Effector memory CD8-positive, alpha-beta T cell (primary cell): ENCODE results near the gene KCMF1.

Experiments used
- ATAC-seq: fragments of 150-1000 bp; cut with Tn5 transposase; replicated peaks from 2 replicates; pipeline ENCODE4 v1.10.0; 2021; ENCODE audit warnings: mild to moderate bottlenecking, moderate library complexity
- DNase-seq, 3 experiments: peaks; one replicate each; pipeline ENCODE4 v3.0.0; 2021
- H3K27ac Mint-ChIP-seq, 2 donors: one replicate each; pipeline ENCODE4 v1.8.0; 2022; ENCODE audit warnings: mild to moderate bottlenecking in 2 of 2, mixed read lengths in 2 of 2, moderate library complexity in 2 of 2
- H3K27me3 Mint-ChIP-seq, 2 donors: one replicate each; pipeline ENCODE4 v1.8.0; 2022; ENCODE audit warnings: mixed read lengths in 2 of 2
- H3K36me3 Mint-ChIP-seq: one replicate; pipeline ENCODE4 v1.8.0; 2022; ENCODE audit warnings: mild to moderate bottlenecking, moderate library complexity, mixed read lengths; ENCODE audit not compliant: insufficient read depth
- H3K4me1 Mint-ChIP-seq, 2 donors: one replicate each; pipeline ENCODE4 v1.8.0; 2022; ENCODE audit warnings: low read depth in 2 of 2, mixed read lengths in 2 of 2
- H3K4me3 Mint-ChIP-seq, 2 donors: one replicate each; pipeline ENCODE4 v1.8.0; 2022; ENCODE audit warnings: mild to moderate bottlenecking in 2 of 2, mixed read lengths in 2 of 2, moderate library complexity in 2 of 2
- H3K9me3 Mint-ChIP-seq, 2 donors: one replicate each; pipeline ENCODE4 v1.8.0; 2022; ENCODE audit warnings: mixed read lengths in 2 of 2

Gene KCMF1

DNA sequence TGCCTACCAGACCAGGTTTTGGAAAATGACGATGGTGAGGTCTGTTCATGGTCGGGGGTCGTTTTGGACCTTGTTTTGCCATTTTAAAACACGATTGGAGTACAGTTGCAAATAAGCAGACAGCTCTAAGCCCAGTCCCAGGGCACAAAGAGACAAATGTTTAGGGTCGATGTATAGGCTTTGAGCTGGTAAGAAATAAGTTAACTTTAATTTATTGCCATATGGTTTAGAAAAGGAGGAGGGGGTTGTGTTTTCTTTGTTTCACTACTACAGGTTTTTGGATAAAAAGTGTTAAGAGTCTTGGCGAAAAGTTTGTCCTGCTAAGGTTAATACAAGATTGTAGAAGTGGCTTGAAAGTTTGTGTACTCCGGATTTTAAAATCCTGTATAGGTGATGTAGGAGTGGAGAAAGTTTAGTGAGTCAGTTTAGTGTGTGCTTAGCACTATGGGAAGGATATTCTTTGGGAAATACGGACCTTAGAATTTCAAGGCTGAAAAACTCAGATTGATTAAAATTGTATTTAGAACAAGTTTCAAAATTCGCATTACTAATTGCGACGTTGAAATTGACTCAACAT, 1.3 kb downstream of the KCMF1 start:
- DNase-seq (no peak), ATAC-seq (no peak)
- H3K27ac Mint-ChIP-seq: peak overlapping the region; percentile 91 to 96
- peaks cover 41 to 59% of the 10 kb centered on the region in 2 donors for H3K4me1 Mint-ChIP-seq
- peaks cover 29% of the 10 kb centered on the region for H3K36me3 Mint-ChIP-seq
- peak overlapping the region; percentile 86 to 88 for H3K4me3 Mint-ChIP-seq
- H3K27me3 Mint-ChIP-seq: no peaks in the 10 kb centered on the region
- H3K9me3 Mint-ChIP-seq: no peaks in the 10 kb centered on the region

DNA sequence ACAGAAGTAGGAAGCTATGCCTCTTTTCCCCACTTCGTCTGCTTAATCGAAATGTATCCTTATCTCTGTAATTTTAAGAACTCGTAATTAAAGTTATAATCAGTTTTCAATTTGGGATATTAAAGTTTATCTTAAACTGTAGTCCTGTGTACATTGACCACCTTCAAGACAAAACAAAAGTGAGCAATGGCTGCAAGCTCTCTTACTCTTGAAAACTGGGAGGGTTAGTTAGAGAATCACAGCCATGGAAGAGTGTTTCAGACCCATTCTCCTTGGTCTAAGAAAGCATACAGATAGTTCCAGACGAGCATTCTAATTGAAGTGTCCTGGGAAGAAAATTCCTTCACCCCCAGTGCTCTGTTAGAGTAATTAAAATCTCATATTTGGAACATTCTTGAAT, 2.0 kb downstream of the KCMF1 start:
- Mint-ChIP-seq H3K27ac (peak overlapping the region; percentile 91 to 96), H3K4me1 (peaks cover 42 to 61% of the 10 kb centered on the region in 2 donors), H3K9me3 (no peaks in the 10 kb centered on the region), H3K27me3 (no peaks in the 10 kb centered on the region), H3K36me3 (peaks cover 27% of the 10 kb centered on the region), H3K4me3 (peak overlapping the region; percentile 86 to 88)
- DNase-seq: no peak
- ATAC-seq: no peak

GRCh38 chr2:84980263-84980983, 9.5 kb downstream of the KCMF1 start:
- Mint-ChIP-seq H3K27ac (peak overlapping the region; percentile 57 to 67), H3K4me1 (peaks cover 38 to 53% of the 10 kb centered on the region in 2 donors), H3K36me3 (peaks cover 18% of the 10 kb centered on the region), H3K4me3 (peak overlapping the region; percentile 38 to 40), H3K9me3 (no peaks in the 10 kb centered on the region), H3K27me3 (no peaks in the 10 kb centered on the region)
- ATAC-seq (no peak), DNase-seq (no peak)

- H3K36me3 Mint-ChIP-seq: peaks cover 3% of the 10 kb centered on the region
- peak overlapping the region in 1 of 2 donors; percentile 41 for H3K4me3 Mint-ChIP-seq
- H3K9me3 Mint-ChIP-seq: no peaks in the 10 kb centered on the region
- peak overlapping the region; percentile 7 to 39 for H3K27ac Mint-ChIP-seq
- ATAC-seq (no peak), DNase-seq (no peak)
- H3K27me3 Mint-ChIP-seq: no peaks in the 10 kb centered on the region
- peaks cover 39 to 44% of the 10 kb centered on the region in 2 donors for H3K4me1 Mint-ChIP-seq
These were observed 15.1 kb downstream of the KCMF1 start for GRCh38 chr2:84986018-84986417.

DNA sequence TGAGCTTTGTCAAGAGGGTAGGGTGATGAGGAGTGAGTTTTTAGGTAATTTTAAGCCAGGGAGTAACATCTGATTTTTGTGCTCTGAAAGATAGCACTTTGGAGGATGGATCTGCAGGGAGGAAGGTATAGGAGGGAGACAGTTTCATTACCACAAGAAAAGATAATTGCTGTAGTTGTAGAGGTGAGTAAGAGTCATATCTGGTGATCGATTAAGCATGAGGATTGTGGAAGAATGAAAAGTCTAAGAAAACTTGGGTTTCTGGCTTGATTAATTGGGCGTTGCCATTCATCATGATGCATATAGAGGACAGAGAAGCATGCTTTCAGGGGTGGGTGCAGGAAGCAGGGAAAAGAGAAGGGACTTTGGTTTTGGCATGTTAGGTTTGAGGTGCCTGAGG, 18.5 kb downstream of the KCMF1 start:
- DNase-seq (no peak), ATAC-seq (no peak)
- H3K27me3 Mint-ChIP-seq: no peaks in the 10 kb centered on the region
- no peaks in the 10 kb centered on the region for H3K9me3 Mint-ChIP-seq
- H3K27ac Mint-ChIP-seq: no peak overlapping the region
- H3K36me3 Mint-ChIP-seq: peaks cover 3% of the 10 kb centered on the region
- H3K4me1 Mint-ChIP-seq: peaks cover 26 to 33% of the 10 kb centered on the region in 2 donors
- H3K4me3 Mint-ChIP-seq: no peak overlapping the region

- H3K4me3 Mint-ChIP-seq: no peak overlapping the region
- DNase-seq (no peak), ATAC-seq (no peak)
- no peak overlapping the region for H3K27ac Mint-ChIP-seq
- H3K27me3 Mint-ChIP-seq: no peaks in the 10 kb centered on the region
- H3K9me3 Mint-ChIP-seq: no peaks in the 10 kb centered on the region
- H3K4me1 Mint-ChIP-seq: peaks cover 24 to 30% of the 10 kb centered on the region in 2 donors
- no peaks in the 10 kb centered on the region for H3K36me3 Mint-ChIP-seq
These were observed 19.0 kb downstream of the KCMF1 start for GRCh38 chr2:84989927-84990326.

DNA sequence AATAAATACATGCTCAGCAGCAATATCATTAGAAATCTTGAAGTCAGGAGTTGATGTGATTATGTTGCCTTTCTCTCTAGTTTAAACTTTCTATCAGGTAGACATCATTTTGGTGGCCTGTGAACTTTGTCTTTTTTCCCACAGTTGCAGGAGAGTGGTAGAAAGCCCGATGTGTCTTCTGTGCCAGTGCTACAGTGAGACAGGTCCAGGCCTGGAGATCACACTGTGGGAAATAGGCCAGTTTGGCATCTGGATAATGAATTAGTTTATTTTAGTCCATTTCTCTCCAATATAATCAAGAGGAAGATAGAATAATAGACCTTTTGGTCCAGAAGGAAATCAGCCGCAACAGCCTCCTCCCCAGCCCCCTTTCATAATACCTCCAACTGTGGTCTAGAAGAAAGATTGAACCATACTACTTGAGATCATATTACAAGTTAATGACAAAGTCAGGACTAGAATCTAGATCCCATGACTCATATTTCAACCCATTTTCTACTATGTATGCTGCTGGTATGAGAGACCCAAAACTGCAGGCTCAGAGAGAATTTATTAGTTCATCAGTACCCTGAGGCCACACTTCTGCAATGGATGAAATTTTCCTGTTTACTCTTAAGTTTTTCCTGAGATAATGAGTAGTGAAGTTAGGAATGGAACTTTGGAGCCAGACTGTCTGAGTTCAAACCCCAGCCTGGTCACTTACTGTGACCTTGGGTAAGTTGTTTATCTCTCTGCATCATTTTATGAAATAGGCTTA, 20.6 kb downstream of the KCMF1 start:
- ATAC-seq (no peak), DNase-seq (no peak)
- Mint-ChIP-seq H3K4me3 (no peak overlapping the region), H3K4me1 (peaks cover 16 to 24% of the 10 kb centered on the region in 2 donors), H3K27me3 (no peaks in the 10 kb centered on the region), H3K9me3 (no peaks in the 10 kb centered on the region), H3K36me3 (peaks cover 4% of the 10 kb centered on the region), H3K27ac (no peak overlapping the region)

DNA sequence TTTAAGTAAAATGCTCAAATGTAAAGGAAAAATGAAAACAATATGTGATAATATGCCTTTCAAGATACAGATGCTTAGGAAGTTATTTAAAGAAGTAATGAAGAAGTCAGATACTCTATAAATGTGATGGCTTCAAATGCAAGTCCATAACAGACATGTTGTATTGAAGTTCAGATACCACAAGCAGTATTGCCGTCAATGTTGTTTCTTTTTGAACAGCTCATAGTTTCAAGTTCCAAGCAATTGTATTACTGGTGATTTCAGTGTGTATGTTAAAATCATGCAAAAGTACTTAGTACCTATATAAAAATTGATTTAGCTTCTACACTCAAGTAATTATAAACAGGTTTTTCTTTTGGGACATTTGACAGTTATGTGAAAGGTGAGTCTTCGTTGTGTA, 24.9 kb downstream of the KCMF1 start:
- Mint-ChIP-seq H3K4me3 (no peak overlapping the region), H3K27me3 (no peaks in the 10 kb centered on the region), H3K36me3 (peaks cover 12% of the 10 kb centered on the region), H3K4me1 (peaks cover 14 to 40% of the 10 kb centered on the region in 2 donors), H3K27ac (peak overlapping the region in 1 of 2 donors; percentile 83), H3K9me3 (no peaks in the 10 kb centered on the region)
- ATAC-seq (no peak), DNase-seq (no peak)

DNA sequence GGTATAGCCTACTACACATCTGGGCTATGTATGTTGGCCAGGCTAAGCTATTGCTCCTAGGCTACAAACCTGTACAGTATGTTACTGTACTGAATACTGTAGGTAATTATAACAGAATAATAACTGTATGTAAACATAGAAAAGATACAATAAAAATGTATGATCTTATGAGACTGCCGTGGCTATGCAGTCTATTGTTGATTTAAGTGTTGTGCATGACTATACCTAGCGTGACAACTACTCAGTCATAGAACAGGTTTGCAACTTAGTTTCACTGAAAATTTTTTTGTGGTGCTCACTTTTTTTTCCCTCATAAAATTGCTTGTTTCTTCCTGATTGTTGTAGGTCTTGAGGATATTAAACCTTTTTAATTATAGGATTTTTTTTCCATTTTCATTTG, 25.9 kb downstream of the KCMF1 start:
- H3K27me3 Mint-ChIP-seq: no peaks in the 10 kb centered on the region
- H3K27ac Mint-ChIP-seq: no peak overlapping the region
- H3K9me3 Mint-ChIP-seq: no peaks in the 10 kb centered on the region
- no peak for DNase-seq
- no peak overlapping the region for H3K4me3 Mint-ChIP-seq
- no peak for ATAC-seq
- H3K4me1 Mint-ChIP-seq: peaks cover 20 to 51% of the 10 kb centered on the region in 2 donors
- H3K36me3 Mint-ChIP-seq: peaks cover 12% of the 10 kb centered on the region

DNA sequence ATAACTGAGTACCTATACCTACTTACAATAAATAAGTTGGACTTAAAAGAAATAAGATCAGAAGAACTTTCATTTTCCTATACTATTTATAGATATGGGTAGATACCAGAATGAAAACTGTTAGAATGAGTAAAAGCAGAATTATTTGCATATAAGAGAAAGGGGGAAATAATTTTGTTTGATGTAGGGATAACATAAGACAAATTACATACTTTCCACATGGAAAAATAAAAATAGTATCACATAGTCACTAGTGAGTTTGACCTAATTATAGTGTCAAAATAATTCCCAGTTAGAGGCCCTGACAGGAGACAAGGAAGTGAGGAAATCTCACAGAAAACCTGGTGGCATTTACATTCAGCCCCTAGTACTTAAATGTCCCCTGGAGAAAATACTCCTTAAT, 28.6 kb downstream of the KCMF1 start:
- Mint-ChIP-seq H3K36me3 (peaks cover 15% of the 10 kb centered on the region), H3K4me3 (peak overlapping the region in 1 of 2 donors; percentile 21), H3K27me3 (no peaks in the 10 kb centered on the region), H3K9me3 (no peaks in the 10 kb centered on the region), H3K27ac (peak overlapping the region; percentile 80 to 85), H3K4me1 (peaks cover 32 to 64% of the 10 kb centered on the region in 2 donors)
- ATAC-seq: no peak
- no peak for DNase-seq

GRCh38 chr2:85001595-85001994, 30.6 kb downstream of the KCMF1 start:
- DNase-seq (no peak), ATAC-seq (peak; percentile 71)
- Mint-ChIP-seq H3K4me3 (peak overlapping the region in 1 of 2 donors; percentile 27), H3K9me3 (no peaks in the 10 kb centered on the region), H3K4me1 (peaks cover 34 to 62% of the 10 kb centered on the region in 2 donors), H3K27ac (peak overlapping the region; percentile 80 to 87), H3K27me3 (no peaks in the 10 kb centered on the region), H3K36me3 (peaks cover 14% of the 10 kb centered on the region)

GRCh38 chr2:85002534-85002933, 31.6 kb downstream of the KCMF1 start:
- peaks cover 23% of the 10 kb centered on the region for H3K36me3 Mint-ChIP-seq
- DNase-seq: no peak
- no peaks in the 10 kb centered on the region for H3K9me3 Mint-ChIP-seq
- ATAC-seq: no peak
- peak overlapping the region in 1 of 2 donors; percentile 10 for H3K4me3 Mint-ChIP-seq
- no peaks in the 10 kb centered on the region for H3K27me3 Mint-ChIP-seq
- peaks cover 39 to 65% of the 10 kb centered on the region in 2 donors for H3K4me1 Mint-ChIP-seq
- no peak overlapping the region for H3K27ac Mint-ChIP-seq

GRCh38 chr2:85008252-85008651, 37.3 kb downstream of the KCMF1 start:
- Mint-ChIP-seq H3K27ac (no peak overlapping the region), H3K4me1 (peaks cover 44 to 62% of the 10 kb centered on the region in 2 donors)
- ATAC-seq: no peak

More at GRCh38 chr2:85008252-85008651, 37.3 kb downstream of the KCMF1 start:
- DNase-seq: no peak
- peaks cover 37% of the 10 kb centered on the region for H3K36me3 Mint-ChIP-seq
- H3K4me3 Mint-ChIP-seq: no peak overlapping the region
- peaks cover 0 to 2% of the 10 kb centered on the region in 2 donors for H3K9me3 Mint-ChIP-seq
- no peaks in the 10 kb centered on the region for H3K27me3 Mint-ChIP-seq
